Erythroblast (primary cell): ENCODE measurements around the gene COG5.

Experiments
- DNase-seq, 2 experiments: peaks; one replicate each; lab custom pipeline; 2025; lab: John Stamatoyannopoulos, UW
- GATA1 ChIP-seq: IDR thresholded peaks from 2 replicates; pipeline ENCODE4 v1.6.1; 2011; ENCODE audit warnings: low read depth, mild to moderate bottlenecking, control low read depth, low read length, moderate library complexity
- POLR2A ChIP-seq: IDR thresholded peaks from 2 replicates; pipeline ENCODE4 v1.6.1; 2011; ENCODE audit warnings: mild to moderate bottlenecking, low read length

Gene COG5

GRCh38 chr7:107505997-107506673 lies 57.6 kb downstream of the COG5 start:
- no peak for TF ChIP-seq POLR2A
- TF ChIP-seq GATA1 = no peak
- peak in 1 of 2 experiments; percentile 31 for DNase-seq

- DNase-seq = no peak
- TF ChIP-seq GATA1 (no peak), POLR2A (no peak)
Observed at GRCh38 chr7:107505362-107505761, 58.4 kb downstream of the COG5 start.

GRCh38 chr7:107503687-107504086 lies 60.0 kb downstream of the COG5 start:
- TF ChIP-seq POLR2A (no peak), GATA1 (no peak)

GRCh38 chr7:107502797-107503196 lies 60.9 kb downstream of the COG5 start:
- TF ChIP-seq POLR2A (no peak), GATA1 (no peak)
- no peak for DNase-seq

More at GRCh38 chr7:107503687-107504086, 60.0 kb downstream of the COG5 start:
- no peak for DNase-seq

- no peak for TF ChIP-seq GATA1
- no peak for DNase-seq
Observed at GRCh38 chr7:107502154-107502553, 61.6 kb downstream of the COG5 start.

- TF ChIP-seq POLR2A (no peak), GATA1 (no peak)
- peak; percentile 82 to 90 for DNase-seq
Observed at GRCh38 chr7:107501593-107501992, 62.1 kb downstream of the COG5 start.

- TF ChIP-seq POLR2A (no peak), GATA1 (no peak)
- peak in 1 of 2 experiments; percentile 24 for DNase-seq
Observed at GRCh38 chr7:107499731-107500130, 64.0 kb downstream of the COG5 start.

- peak in 1 of 2 experiments; percentile 17 for DNase-seq
Observed at GRCh38 chr7:107495516-107495915, 68.2 kb downstream of the COG5 start.

GRCh38 chr7:107494884-107495283 lies 68.8 kb downstream of the COG5 start:
- TF ChIP-seq GATA1 = no peak
- no peak for TF ChIP-seq POLR2A
- DNase-seq = peak; percentile 33 to 47

More at GRCh38 chr7:107495516-107495915, 68.2 kb downstream of the COG5 start:
- TF ChIP-seq POLR2A (no peak), GATA1 (no peak)

GRCh38 chr7:107494315-107494751 lies 69.4 kb downstream of the COG5 start:
- no peak for DNase-seq
- no peak for TF ChIP-seq POLR2A
- no peak for TF ChIP-seq GATA1

GRCh38 chr7:107492875-107493274 lies 70.8 kb downstream of the COG5 start:
- TF ChIP-seq GATA1 (no peak), POLR2A (no peak)
- DNase-seq = no peak

- peak in 1 of 2 experiments; percentile 47 for DNase-seq
- no peak for TF ChIP-seq GATA1
- TF ChIP-seq POLR2A = no peak
Observed at GRCh38 chr7:107486041-107486440, 77.7 kb downstream of the COG5 start.

- TF ChIP-seq GATA1 = no peak
- TF ChIP-seq POLR2A = peak; percentile 20
- peak; percentile 23 to 53 for DNase-seq
Observed at GRCh38 chr7:107482571-107482970, 81.1 kb downstream of the COG5 start.

- TF ChIP-seq POLR2A (peak; percentile 60), GATA1 (no peak)
- peak; percentile 90 to 93 for DNase-seq
Observed at GRCh38 chr7:107480932-107481331, 82.8 kb downstream of the COG5 start.

GRCh38 chr7:107479303-107479702 lies 84.4 kb downstream of the COG5 start:
- no peak for TF ChIP-seq GATA1
- no peak for TF ChIP-seq POLR2A
- DNase-seq = peak; percentile 6 to 63

GRCh38 chr7:107474104-107474521 lies 89.6 kb downstream of the COG5 start:
- TF ChIP-seq GATA1 (no peak), POLR2A (no peak)
- DNase-seq = no peak
